GM13977 (cell line): ENCODE data around the gene FHAD1.

Experiments
- DNase-seq: peaks from one replicate; pipeline ENCODE4 v3.0.0; 2012; ENCODE audit warnings: low spot score
- in situ Hi-C: fragments of 300-500 bp; cut with MboI; formaldehyde crosslinking; loops from one replicate; pipeline ENCODE4 v1.12.0; 2022; ENCODE audit warnings: low sequenced_read_pairs, low pct_unique_long_range_greater_than_20kb, mixed read lengths, inconsistent platforms; ENCODE audit not compliant: unreplicated experiment
- TF ChIP-seq, protein P1 (sequence below): IDR thresholded peaks from 2 replicates; pipeline ENCODE4 v1.5.1; 2012; ENCODE audit warnings: mild to moderate bottlenecking, control low read depth; ENCODE audit not compliant: insufficient read depth; ENCODE audit errors: extremely low read depth, missing control alignments

Gene FHAD1

DNA sequence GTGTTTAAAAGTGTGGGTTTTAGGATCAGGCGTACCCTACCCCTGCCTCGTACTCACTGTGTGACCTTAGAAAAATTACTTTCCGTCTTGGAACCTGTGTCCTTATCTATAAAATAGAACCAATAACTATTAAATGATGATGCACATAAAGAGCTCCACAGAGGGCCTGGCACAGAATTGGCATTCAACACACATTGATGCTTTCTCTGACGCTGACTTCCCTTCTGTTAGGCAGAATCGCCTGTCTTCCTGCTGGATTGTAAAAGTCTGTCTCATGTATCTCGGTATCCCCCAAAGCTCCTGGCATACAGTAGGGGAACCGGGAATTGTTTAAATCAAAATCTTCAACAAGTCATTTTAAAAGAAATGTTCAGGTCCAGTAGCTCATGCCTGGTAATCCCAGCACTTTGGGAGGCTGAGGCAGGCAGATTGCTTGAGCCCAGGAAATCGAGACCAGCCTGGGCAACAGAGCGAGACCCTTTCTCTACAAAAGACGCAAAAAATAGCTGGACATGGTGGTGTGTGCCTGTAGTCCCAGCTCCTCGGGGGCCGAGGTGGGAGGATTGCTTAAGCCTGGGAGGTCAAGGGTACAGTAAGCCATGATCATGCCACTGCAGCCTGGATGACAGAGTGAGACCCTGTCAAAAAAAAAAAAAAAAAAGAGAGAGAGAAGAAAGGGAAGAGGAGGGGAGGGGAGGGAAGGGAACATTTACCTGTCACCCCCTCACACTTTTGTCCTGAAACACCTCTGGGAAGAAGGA lies 41.3 kb upstream of the FHAD1 start:
- DNase-seq: no peak
- TF ChIP-seq, protein P1, sequence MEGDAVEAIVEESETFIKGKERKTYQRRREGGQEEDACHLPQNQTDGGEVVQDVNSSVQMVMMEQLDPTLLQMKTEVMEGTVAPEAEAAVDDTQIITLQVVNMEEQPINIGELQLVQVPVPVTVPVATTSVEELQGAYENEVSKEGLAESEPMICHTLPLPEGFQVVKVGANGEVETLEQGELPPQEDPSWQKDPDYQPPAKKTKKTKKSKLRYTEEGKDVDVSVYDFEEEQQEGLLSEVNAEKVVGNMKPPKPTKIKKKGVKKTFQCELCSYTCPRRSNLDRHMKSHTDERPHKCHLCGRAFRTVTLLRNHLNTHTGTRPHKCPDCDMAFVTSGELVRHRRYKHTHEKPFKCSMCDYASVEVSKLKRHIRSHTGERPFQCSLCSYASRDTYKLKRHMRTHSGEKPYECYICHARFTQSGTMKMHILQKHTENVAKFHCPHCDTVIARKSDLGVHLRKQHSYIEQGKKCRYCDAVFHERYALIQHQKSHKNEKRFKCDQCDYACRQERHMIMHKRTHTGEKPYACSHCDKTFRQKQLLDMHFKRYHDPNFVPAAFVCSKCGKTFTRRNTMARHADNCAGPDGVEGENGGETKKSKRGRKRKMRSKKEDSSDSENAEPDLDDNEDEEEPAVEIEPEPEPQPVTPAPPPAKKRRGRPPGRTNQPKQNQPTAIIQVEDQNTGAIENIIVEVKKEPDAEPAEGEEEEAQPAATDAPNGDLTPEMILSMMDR: no peak
- in situ Hi-C loops: no loop called here

DNA sequence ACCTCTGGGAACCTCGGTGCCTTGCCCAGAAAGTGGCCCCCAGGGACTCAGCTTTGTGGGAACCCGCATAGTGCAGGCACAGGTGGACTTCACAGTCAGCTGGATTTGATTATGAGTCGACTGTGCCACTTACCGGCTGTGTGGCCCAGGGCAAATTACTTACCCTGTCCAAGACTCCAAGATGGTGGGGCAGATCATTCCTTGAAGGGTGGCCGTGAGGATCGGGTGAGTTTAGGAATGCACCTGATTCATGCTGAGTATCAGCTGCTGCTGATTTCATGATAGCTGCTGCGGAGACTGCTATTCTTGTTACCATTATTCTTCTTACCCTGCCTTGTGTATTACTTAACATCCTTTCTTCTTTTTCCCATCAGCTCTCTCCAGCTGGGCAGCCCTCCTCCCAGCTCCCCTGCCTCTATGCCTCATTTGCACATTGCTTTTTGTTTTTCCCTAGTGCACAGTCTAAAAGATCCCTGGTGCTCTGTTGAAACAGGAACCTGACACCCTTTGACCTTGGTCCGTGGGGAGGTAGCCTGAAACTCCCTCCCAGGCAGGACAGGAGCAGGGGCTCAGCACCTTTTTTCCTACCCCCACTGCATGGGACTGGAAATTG lies 40.5 kb upstream of the FHAD1 start:
- in situ Hi-C loops: no loop called here
- TF ChIP-seq, protein P1: no peak
- DNase-seq: no peak

DNA sequence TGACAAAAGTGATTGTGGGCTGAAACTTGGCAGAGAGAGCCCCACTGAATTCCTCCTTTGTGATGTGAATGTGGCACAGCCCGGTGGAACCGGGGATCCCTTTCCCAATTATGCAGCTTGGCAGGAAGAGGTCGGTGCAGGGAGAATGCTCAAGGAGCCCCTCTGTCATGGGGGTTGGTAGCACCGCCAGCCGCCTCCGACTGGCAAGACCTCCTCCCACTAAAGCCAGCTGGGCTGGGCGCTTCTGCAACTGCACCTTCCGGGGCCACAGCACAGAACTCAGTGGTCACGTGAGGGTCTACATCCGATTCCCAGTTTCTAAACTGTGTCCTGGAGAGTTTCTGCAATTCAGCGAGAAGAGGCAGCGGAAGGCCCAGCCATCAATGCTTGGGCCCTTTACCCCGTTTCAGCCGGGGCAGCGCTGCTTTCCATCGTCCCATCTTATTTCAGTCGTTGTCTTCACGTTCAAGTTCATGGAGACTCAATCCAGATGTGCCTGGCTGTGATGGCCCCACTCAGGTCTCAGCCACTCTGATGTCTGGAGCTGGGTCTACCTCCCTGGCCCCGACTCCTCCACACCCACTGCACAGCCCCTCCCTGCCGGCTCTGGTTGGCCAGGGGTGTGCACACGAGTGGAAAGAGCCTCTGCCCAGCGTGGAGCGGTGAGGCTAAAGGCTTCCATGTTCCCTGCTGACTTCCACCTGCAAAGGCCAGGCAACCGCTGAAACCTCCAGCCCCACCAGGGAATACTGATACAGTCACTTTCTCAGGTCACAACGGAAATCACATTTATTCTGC lies 39.8 kb upstream of the FHAD1 start:
- TF ChIP-seq, protein P1: no peak
- in situ Hi-C loops: no loop called here
- no peak for DNase-seq

DNA sequence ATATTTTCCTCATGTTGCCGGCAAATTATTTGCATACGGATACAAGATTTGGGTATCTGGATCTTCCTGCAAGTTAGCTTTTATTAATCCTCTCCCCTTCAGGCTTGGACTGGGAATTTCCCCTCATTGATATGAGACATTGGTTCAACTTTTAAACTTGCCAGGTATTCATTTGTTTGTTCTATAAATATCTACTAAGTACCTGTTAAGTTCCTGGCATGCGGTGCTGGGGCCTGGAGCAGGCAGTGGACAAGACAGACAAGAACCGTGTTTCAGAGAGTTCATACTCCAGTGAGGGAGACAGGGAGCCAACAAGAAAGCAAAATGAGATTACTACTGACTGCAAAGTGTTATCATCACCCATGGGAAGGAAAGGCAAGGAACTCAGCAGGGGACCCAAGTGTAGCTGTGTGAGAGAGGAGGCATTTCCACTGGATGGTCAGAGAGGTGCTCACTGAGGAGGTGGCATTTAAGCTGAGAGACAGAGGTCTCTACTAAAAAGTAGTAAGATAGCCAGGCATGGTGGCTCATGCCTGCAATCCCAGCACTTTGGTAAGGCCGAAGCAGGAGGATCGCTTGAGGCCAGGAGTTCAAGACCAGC lies 39.1 kb upstream of the FHAD1 start:
- DNase-seq: no peak
- TF ChIP-seq, protein P1: no peak
- in situ Hi-C loops: no loop called here

DNA sequence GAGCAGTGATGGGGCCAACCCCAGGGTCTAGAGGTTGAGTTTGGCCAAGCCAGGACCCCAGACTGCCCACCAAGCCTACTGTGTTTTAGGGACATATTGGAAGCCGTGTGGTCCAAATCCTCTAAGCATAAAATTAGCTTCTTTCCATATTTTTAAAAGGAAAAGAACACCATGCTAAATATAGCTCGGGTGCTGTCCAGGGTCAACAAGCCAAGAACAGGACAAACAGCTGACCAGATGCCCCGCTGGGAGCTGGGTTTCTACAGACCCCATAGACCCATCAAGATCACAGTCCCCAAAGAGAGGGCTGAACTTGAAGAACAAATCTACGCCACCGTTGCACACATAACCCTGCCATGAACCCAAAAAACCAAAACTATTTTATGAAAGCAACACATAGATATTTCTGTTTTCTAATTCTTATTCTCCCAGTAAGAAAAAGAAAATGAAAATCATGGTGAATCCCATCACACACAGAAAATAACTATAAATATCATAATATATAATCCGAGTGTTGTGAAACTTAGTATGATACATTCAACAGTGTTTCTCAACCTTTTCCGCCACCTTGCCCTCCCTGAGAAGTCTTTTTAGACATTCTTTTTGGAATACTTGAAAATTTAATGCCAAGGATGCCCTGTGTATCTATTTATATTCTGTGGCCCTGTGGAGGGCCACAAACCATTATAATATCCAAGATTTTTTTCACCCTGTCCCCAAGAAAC lies 36.2 kb upstream of the FHAD1 start:
- in situ Hi-C loops: no loop called here
- TF ChIP-seq, protein P1: no peak
- no peak for DNase-seq

DNA sequence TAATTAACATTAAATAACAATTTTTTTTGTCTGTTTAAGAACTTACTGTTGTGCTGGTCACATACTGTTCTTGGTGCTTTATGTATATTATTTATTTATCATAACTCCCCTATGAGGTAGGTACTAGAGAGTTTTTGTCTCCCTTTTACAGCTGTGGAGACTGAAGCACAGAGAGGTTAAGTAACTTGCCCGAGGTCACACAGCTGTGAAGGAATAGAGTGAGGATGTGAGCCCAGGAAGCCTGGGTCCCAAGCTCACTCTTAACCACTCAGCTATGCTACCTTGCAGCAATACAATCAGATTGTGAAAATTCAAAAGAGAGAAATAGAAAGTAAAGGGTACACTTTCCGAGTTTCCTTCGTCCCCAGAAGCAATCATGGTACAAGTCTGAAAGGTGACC lies 35.6 kb upstream of the FHAD1 start:
- no peak for DNase-seq
- in situ Hi-C loops: no loop called here
- TF ChIP-seq, protein P1: no peak
